ENCODE results near the gene CDKN2B. TPM values are rescaled to one million over a fixed set of nuclear protein-coding genes. Genes with fewer than 3 reads are reported as not detected.

Gene CDKN2B
- total and polyA plus RNA-seq, 2 of the 13 experiments (the other 11 are each of a cell fraction or from before 2014, with no cell fraction given) = 1.4 to 1.5 TPM

- TF ChIP-seq ZNF646 (CRISPR knock-in tag; IDR thresholded peaks at IDR 0.05) = no peak
- no peak for TF ChIP-seq TCF7 (IDR thresholded peaks at IDR 0.05; ENCODE audit: low read depth)
- TF ChIP-seq CERS6 (CRISPR knock-in tag; IDR thresholded peaks at IDR 0.05) = no peak
- no peak for TF ChIP-seq TEF (CRISPR knock-in tag; IDR thresholded peaks at IDR 0.05)
- no peak for TF ChIP-seq REPIN1 (CRISPR knock-in tag; IDR thresholded peaks at IDR 0.05; ENCODE audit: borderline replicate concordance, low read depth)
- TF ChIP-seq NBN (conservative IDR thresholded peaks at IDR 0.05) = no peak
- TF ChIP-seq POGK (CRISPR knock-in tag; conservative IDR thresholded peaks at IDR 0.05) = no peak
- TF ChIP-seq ZNF672 (CRISPR knock-in tag; IDR thresholded peaks at IDR 0.05) = no peak
- no peak for TF ChIP-seq ZNF562 (CRISPR knock-in tag; IDR thresholded peaks at IDR 0.05; ENCODE audit: borderline replicate concordance)
- TF ChIP-seq ZBTB49 (CRISPR knock-in tag; IDR thresholded peaks at IDR 0.05; ENCODE audit: borderline replicate concordance) = no peak
- no peak for TF ChIP-seq HOXA5 (CRISPR knock-in tag; IDR thresholded peaks at IDR 0.05)
- no peak for TF ChIP-seq ATF7-NPFF (CRISPR knock-in tag; IDR thresholded peaks at IDR 0.05; ENCODE audit: low read depth)
- TF ChIP-seq TARDBP (CRISPR knock-in tag; IDR thresholded peaks at IDR 0.05) = 0 out of 2 replicates have a peak, but pooled peaks have one; percentile 14
- TF ChIP-seq NFRKB (IDR thresholded peaks at IDR 0.05) = no peak
- TF ChIP-seq ZNF503 (CRISPR knock-in tag; IDR thresholded peaks at IDR 0.05) = no peak
These were observed 43.6 kb downstream of the CDKN2B start (continued) for GRCh38 chr9:21965401-21965951.
